ENCODE results near the gene LAMC2. TPM values are rescaled to one million over a fixed set of nuclear protein-coding genes. Genes with fewer than 3 reads are reported as not detected.
"Not testable (repeated sequence)": the region's sequence is repeated elsewhere in the genome, so short reads cannot be mapped to it uniquely, and the experiment has no call there.

The LAMC2 gene
- polyA plus RNA-seq, 4 donors = 5.1 to 7.1 (median 6.0) TPM

- no peak for DNase-seq (ENCODE audit: low read depth in 4 of 4, low spot score in 3 of 4)
Observed at GRCh38 chr1:183235503-183235902, 49.4 kb downstream of the LAMC2 start.

GRCh38 chr1:183236158-183236725 lies 50.2 kb downstream of the LAMC2 start:
- no peak for DNase-seq (ENCODE audit: low read depth in 4 of 4, low spot score in 3 of 4)

- no peak for DNase-seq (ENCODE audit: low read depth in 4 of 4, low spot score in 3 of 4)
Observed at GRCh38 chr1:183237046-183237445, 51.0 kb downstream of the LAMC2 start.

- DNase-seq (ENCODE audit: low read depth in 4 of 4, low spot score in 3 of 4) = no peak
Observed at GRCh38 chr1:183238071-183238470, 52.0 kb downstream of the LAMC2 start.

GRCh38 chr1:183239220-183239742 lies 53.2 kb downstream of the LAMC2 start:
- no peak for DNase-seq (ENCODE audit: low read depth in 4 of 4, low spot score in 3 of 4)

GRCh38 chr1:183239793-183240525 lies 53.9 kb downstream of the LAMC2 start:
- no peak for DNase-seq (ENCODE audit: low read depth in 4 of 4, low spot score in 3 of 4)

GRCh38 chr1:183240526-183240825 lies 54.4 kb downstream of the LAMC2 start:
- no peak for DNase-seq (ENCODE audit: low read depth in 4 of 4, low spot score in 3 of 4)

GRCh38 chr1:183240853-183241252 lies 54.8 kb downstream of the LAMC2 start:
- DNase-seq (ENCODE audit: low read depth in 4 of 4, low spot score in 3 of 4) = not testable (repeated sequence)

- DNase-seq (ENCODE audit: low read depth in 4 of 4, low spot score in 3 of 4) = no peak
Observed at GRCh38 chr1:183241471-183241870, 55.4 kb downstream of the LAMC2 start.

- DNase-seq (ENCODE audit: low read depth in 4 of 4, low spot score in 3 of 4) = no peak
Observed at GRCh38 chr1:183242556-183242955, 56.5 kb downstream of the LAMC2 start.

- no peak for DNase-seq (ENCODE audit: low read depth in 4 of 4, low spot score in 3 of 4)
Observed at GRCh38 chr1:183243161-183244050, 57.3 kb downstream of the LAMC2 start.

GRCh38 chr1:183244466-183244865 lies 58.4 kb downstream of the LAMC2 start:
- no peak for DNase-seq (ENCODE audit: low read depth in 4 of 4, low spot score in 3 of 4)

- DNase-seq (ENCODE audit: low read depth in 4 of 4, low spot score in 3 of 4) = no peak
Observed at GRCh38 chr1:183245357-183245756, 59.3 kb downstream of the LAMC2 start.

GRCh38 chr1:183246436-183246835 lies 60.4 kb downstream of the LAMC2 start:
- no peak for DNase-seq (ENCODE audit: low read depth in 4 of 4, low spot score in 3 of 4)

- DNase-seq (ENCODE audit: low read depth in 4 of 4, low spot score in 3 of 4) = no peak
Observed at GRCh38 chr1:183247066-183247465, 61.0 kb downstream of the LAMC2 start.

- no peak for DNase-seq (ENCODE audit: low read depth in 4 of 4, low spot score in 3 of 4)
Observed at GRCh38 chr1:183247484-183247883, 61.4 kb downstream of the LAMC2 start.

GRCh38 chr1:183247931-183248330 lies 61.9 kb downstream of the LAMC2 start:
- DNase-seq (ENCODE audit: low read depth in 4 of 4, low spot score in 3 of 4) = no peak

- no peak for DNase-seq (ENCODE audit: low read depth in 4 of 4, low spot score in 3 of 4)
Observed at GRCh38 chr1:183248989-183249691, 63.1 kb downstream of the LAMC2 start.

- no peak for DNase-seq (ENCODE audit: low read depth in 4 of 4, low spot score in 3 of 4)
Observed at GRCh38 chr1:183249941-183250452, 63.9 kb downstream of the LAMC2 start.

GRCh38 chr1:183251101-183251958 lies 65.3 kb downstream of the LAMC2 start:
- no peak for DNase-seq (ENCODE audit: low read depth in 4 of 4, low spot score in 3 of 4)

Data from right renal pelvis (tissue), 4 donors.